AG10803 (cell line): ENCODE data around the gene KCNAB3.

Source experiments
- DNase-seq: peaks from one replicate; pipeline ENCODE4 v3.0.0; 2010; ENCODE audit warnings: low read depth
- H3K4me3 ChIP-seq: 2 replicates; pipeline ENCODE4 v1.5.1; 2011; ENCODE audit warnings: mild to moderate bottlenecking, low read length, control low read depth
- CTCF ChIP-seq: conservative IDR thresholded peaks from 2 replicates; pipeline ENCODE4 v1.5.1; 2011; ENCODE audit warnings: mild to moderate bottlenecking, low read length, control low read depth, inconsistent platforms

The KCNAB3 gene

GRCh38 chr17:7929158-7930023, at the start of gene KCNAB3:
TSS of gene KCNAB3 (minus strand) at chr17:7929856. CDS start at chr17:7929435, 421 bp downstream.
- peak within 1 kb of the TSS; percentile 98 for H3K4me3 ChIP-seq
- TF ChIP-seq CTCF = no peak
- DNase-seq = peak; percentile 66

- H3K4me3 ChIP-seq = no peak overlapping the region
- no peak for DNase-seq
- no peak for TF ChIP-seq CTCF
Observed at GRCh38 chr17:7977805-7978204, 48.1 kb upstream of the KCNAB3 start.

- no peak for DNase-seq
- TF ChIP-seq CTCF = no peak
- no peak overlapping the region for H3K4me3 ChIP-seq
Observed at GRCh38 chr17:7977039-7977438, 47.4 kb upstream of the KCNAB3 start.

GRCh38 chr17:7974638-7975131, 45.0 kb upstream of the KCNAB3 start:
- TF ChIP-seq CTCF = no peak
- no peak for DNase-seq
- H3K4me3 ChIP-seq = no peak overlapping the region

GRCh38 chr17:7972131-7972785, 42.6 kb upstream of the KCNAB3 start:
- no peak for DNase-seq
- H3K4me3 ChIP-seq = no peak overlapping the region
- peak; percentile 34; the same call in 1 of the 2 replicates for TF ChIP-seq CTCF

- no peak for TF ChIP-seq CTCF
- no peak for DNase-seq
Observed at GRCh38 chr17:7971651-7972050, 42.0 kb upstream of the KCNAB3 start.

GRCh38 chr17:7969433-7969832, 39.8 kb upstream of the KCNAB3 start:
- DNase-seq = peak; percentile 32
- H3K4me3 ChIP-seq = no peak overlapping the region
- no peak for TF ChIP-seq CTCF

More at GRCh38 chr17:7971651-7972050, 42.0 kb upstream of the KCNAB3 start:
- H3K4me3 ChIP-seq = no peak overlapping the region
